ENCODE data around the gene CAMK2G. TPM values are rescaled to one million over a fixed set of nuclear protein-coding genes. Genes with fewer than 3 reads are reported as not detected.
"Not testable (repeated sequence)": the region's sequence is repeated elsewhere in the genome, so short reads cannot be mapped to it uniquely, and the experiment has no call there.

CAMK2G gene
- total RNA-seq, 1 experiment from 2014 or later: 41.4 TPM

GRCh38 chr10:73922007-73922863 lies 47.9 kb upstream of the CAMK2G start:
- Histone ChIP-seq H3K36me3 (ENCODE audit: control insufficient read depth, insufficient read depth, low read length) (no peaks in the 10 kb centered on the region), H3K27me3 (ENCODE audit: control insufficient read depth, insufficient read depth, low read length) (no peaks in the 10 kb centered on the region), H3K4me3 (ENCODE audit: low read depth in 2 of 2, low read length in 2 of 2) (no peak overlapping the region), H3K9me3 (ENCODE audit: control insufficient read depth, insufficient read depth, low read depth, low read length) (no peaks in the 10 kb centered on the region), H3K4me1 (ENCODE audit: control insufficient read depth, insufficient read depth, low read length) (peaks cover 16% of the 10 kb centered on the region), H3K27ac (ENCODE audit: low read length) (no peak overlapping the region; the same call in 1 of the 2 replicates)
- CTCF ChIA-PET: no interaction called here
- no peak for ATAC-seq
- BruUV-seq (replicated peaks): no TSS peak
- intact Hi-C loops (cut with micrococcal nuclease; ENCODE audit: unreplicated experiment) (no loop called here), in situ Hi-C loops (cut with HindIII; ENCODE audit: low pct_unique_long_range_greater_than_20kb, low sequenced_read_pairs) (no loop called here)
- TF ChIP-seq CTCF (IDR thresholded peaks at IDR 0.05): no peak
- no peak for TF ChIP-seq SIN3A (IDR thresholded peaks at IDR 0.05; ENCODE audit: borderline replicate concordance, insufficient read depth, low read depth, low read length)
- TF ChIP-seq REST (IDR thresholded peaks at IDR 0.05; ENCODE audit: insufficient read depth in 1 of 2, low read depth in 2 of 2, low read length in 1 of 2): no peak
- no peak for TF ChIP-seq TCF7L2 (IDR thresholded peaks at IDR 0.05; ENCODE audit: low read depth, low read length)
- no peak for TF ChIP-seq POLR2AphosphoS5 (IDR thresholded peaks at IDR 0.05; ENCODE audit: low read depth, low read length)
- POLR2A ChIA-PET: no interaction called here
- DNase-seq (ENCODE audit: low read depth, low spot score): no peak

GRCh38 chr10:73920089-73920488 lies 45.7 kb upstream of the CAMK2G start:
- H3K36me3 ChIP-seq (ENCODE audit: control insufficient read depth, insufficient read depth, low read length): 0 out of 2 replicates have a peak, but pooled peaks cover under 1% of the 10 kb centered on the region
- H3K9me3 ChIP-seq (ENCODE audit: control insufficient read depth, insufficient read depth, low read depth, low read length): no peaks in the 10 kb centered on the region
- BruUV-seq (replicated peaks): no TSS peak
- no peak overlapping the region for H3K4me3 ChIP-seq (ENCODE audit: low read depth in 2 of 2, low read length in 2 of 2)
- ATAC-seq (peak; percentile 31), DNase-seq (ENCODE audit: low read depth, low spot score) (no peak)
- in situ Hi-C loops (cut with HindIII; ENCODE audit: low pct_unique_long_range_greater_than_20kb, low sequenced_read_pairs): no loop called here
- ChIA-PET POLR2A (interaction anchor here (0.9 to 1.3 kb wide), 2 partner anchors 16 to 31 kb away, joined by 3 to 4 read pairs; no protein-coding TSS in a partner anchor), CTCF (interaction anchor here (2.0 kb wide), 1 partner anchor 20 kb away, joined by 5 read pairs; no protein-coding TSS in a partner anchor)
- TF ChIP-seq REST (IDR thresholded peaks at IDR 0.05; ENCODE audit: insufficient read depth in 1 of 2, low read depth in 2 of 2, low read length in 1 of 2): no peak
- no peak for TF ChIP-seq POLR2AphosphoS5 (IDR thresholded peaks at IDR 0.05; ENCODE audit: low read depth, low read length)
- TF ChIP-seq TCF7L2 (IDR thresholded peaks at IDR 0.05; ENCODE audit: low read depth, low read length): no peak
- no peak for TF ChIP-seq SIN3A (IDR thresholded peaks at IDR 0.05; ENCODE audit: borderline replicate concordance, insufficient read depth, low read depth, low read length)
- no peak for TF ChIP-seq CTCF (IDR thresholded peaks at IDR 0.05)
- intact Hi-C loops (cut with micrococcal nuclease; ENCODE audit: unreplicated experiment): no loop called here
- H3K27me3 ChIP-seq (ENCODE audit: control insufficient read depth, insufficient read depth, low read length): no peaks in the 10 kb centered on the region
- H3K27ac ChIP-seq (ENCODE audit: low read length): peak overlapping the region; percentile 36
- peaks cover 34% of the 10 kb centered on the region for H3K4me1 ChIP-seq (ENCODE audit: control insufficient read depth, insufficient read depth, low read length)

DNA sequence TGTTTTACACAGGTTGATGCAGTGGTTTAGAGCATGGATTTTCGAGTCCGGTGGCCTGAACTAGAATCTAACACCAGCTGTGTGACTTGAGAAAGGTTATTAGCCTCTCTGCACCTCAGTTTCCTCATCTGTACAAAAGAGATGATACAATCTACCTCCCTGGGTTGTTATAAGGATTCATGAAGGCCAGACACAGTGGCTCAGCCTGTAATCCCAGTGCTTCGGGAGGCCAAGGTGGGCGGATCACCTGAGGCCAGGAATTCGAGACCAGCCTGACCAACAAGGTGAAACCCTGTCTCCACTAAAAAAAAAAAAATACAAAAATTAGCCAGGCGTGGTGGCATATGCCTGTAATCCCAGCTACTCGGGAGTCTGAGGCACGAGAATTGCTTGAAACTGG lies 45.1 kb upstream of the CAMK2G start:
- POLR2A ChIA-PET: interaction anchor here (0.9 to 1.3 kb wide), 2 partner anchors 16 to 31 kb away, joined by 3 to 4 read pairs; no protein-coding TSS in a partner anchor
- in situ Hi-C loops (cut with HindIII; ENCODE audit: low pct_unique_long_range_greater_than_20kb, low sequenced_read_pairs): not testable (repeated sequence)

More for the DNA sequence above, 45.1 kb upstream of the CAMK2G start:
- H3K9me3 ChIP-seq (ENCODE audit: control insufficient read depth, insufficient read depth, low read depth, low read length); H3K36me3 ChIP-seq (ENCODE audit: control insufficient read depth, insufficient read depth, low read length); H3K4me3 ChIP-seq (ENCODE audit: low read depth in 2 of 2, low read length in 2 of 2); intact Hi-C loops (cut with micrococcal nuclease; ENCODE audit: unreplicated experiment); DNase-seq (ENCODE audit: low read depth, low spot score); BruUV-seq (replicated peaks); H3K27me3 ChIP-seq (ENCODE audit: control insufficient read depth, insufficient read depth, low read length); ATAC-seq: not testable (repeated sequence)
- peak overlapping the region; percentile 36 for H3K27ac ChIP-seq (ENCODE audit: low read length)
- CTCF ChIA-PET: interaction anchor here (0.6 to 2.0 kb wide), 2 partner anchors 13 to 21 kb away, joined by 5 to 11 read pairs; no protein-coding TSS in a partner anchor
- H3K4me1 ChIP-seq (ENCODE audit: control insufficient read depth, insufficient read depth, low read length): peaks cover 40% of the 10 kb centered on the region

Data from Panc1 (cell line).